ENCODE data around the gene PMVK. TPM values are rescaled to one million over a fixed set of nuclear protein-coding genes. Genes with fewer than 3 reads are reported as not detected.
A peak's percentile ranks its signal among the peaks of the same experiment; 100 is the strongest.
"Not testable (repeated sequence)": the region's sequence is repeated elsewhere in the genome, so short reads cannot be mapped to it uniquely, and the experiment has no call there.

The PMVK gene
- total and polyA plus RNA-seq, 2 donors (not counting 1 experiment from before 2014, with no cell fraction given): 10.1 to 25.1 TPM

DNA sequence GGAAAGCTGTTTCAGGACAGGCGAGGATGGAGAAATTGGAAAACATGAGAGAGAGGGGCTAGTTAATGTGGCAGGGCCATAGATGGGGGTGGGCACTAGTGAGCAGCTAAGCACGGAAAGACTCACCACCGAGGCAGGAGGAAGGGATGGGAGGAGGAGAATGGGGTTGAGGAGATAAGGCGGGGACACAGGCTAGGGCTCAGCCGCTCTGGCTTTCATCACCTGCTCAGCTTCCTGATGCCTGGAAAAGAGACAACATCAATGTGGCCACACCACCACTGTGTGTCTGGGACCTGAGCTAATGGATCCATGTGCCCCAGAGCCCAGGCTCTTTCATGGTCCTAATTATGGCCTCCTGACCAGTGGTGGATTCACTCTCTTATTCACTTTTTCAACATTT lies 27.6 kb downstream of the PMVK start:
- no peak for TF ChIP-seq EZH2 (IDR thresholded peaks at IDR 0.05; ENCODE audit: low read length, missing control alignments)
- TF ChIP-seq, protein P1, sequence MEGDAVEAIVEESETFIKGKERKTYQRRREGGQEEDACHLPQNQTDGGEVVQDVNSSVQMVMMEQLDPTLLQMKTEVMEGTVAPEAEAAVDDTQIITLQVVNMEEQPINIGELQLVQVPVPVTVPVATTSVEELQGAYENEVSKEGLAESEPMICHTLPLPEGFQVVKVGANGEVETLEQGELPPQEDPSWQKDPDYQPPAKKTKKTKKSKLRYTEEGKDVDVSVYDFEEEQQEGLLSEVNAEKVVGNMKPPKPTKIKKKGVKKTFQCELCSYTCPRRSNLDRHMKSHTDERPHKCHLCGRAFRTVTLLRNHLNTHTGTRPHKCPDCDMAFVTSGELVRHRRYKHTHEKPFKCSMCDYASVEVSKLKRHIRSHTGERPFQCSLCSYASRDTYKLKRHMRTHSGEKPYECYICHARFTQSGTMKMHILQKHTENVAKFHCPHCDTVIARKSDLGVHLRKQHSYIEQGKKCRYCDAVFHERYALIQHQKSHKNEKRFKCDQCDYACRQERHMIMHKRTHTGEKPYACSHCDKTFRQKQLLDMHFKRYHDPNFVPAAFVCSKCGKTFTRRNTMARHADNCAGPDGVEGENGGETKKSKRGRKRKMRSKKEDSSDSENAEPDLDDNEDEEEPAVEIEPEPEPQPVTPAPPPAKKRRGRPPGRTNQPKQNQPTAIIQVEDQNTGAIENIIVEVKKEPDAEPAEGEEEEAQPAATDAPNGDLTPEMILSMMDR (conservative IDR thresholded peaks at IDR 0.05 in 1 of 2, IDR thresholded peaks at IDR 0.05 in 1 of 2; ENCODE audit: low read depth in 1 of 2, low read length in 2 of 2): no peak
- no peak overlapping the region for H3K27ac ChIP-seq (ENCODE audit: insufficient read depth, low read length)
- H3K36me3 ChIP-seq (ENCODE audit: control insufficient read depth, insufficient read depth, low read length): no peaks in the 10 kb centered on the region
- H3K9ac ChIP-seq (ENCODE audit: insufficient read depth, low read length): no peak overlapping the region
- no peaks in the 10 kb centered on the region for H3K9me3 ChIP-seq (ENCODE audit: control insufficient read depth, insufficient read depth, low read depth, low read length)
- no peaks in the 10 kb centered on the region for H3K4me1 ChIP-seq (ENCODE audit: control insufficient read depth, extremely low read depth, insufficient read depth, low read length)
- DNase-seq (ENCODE audit: low read depth in 2 of 2): no peak
- no peak overlapping the region for H3K4me3 ChIP-seq (replicated peaks in 1 of 4; ENCODE audit: control extremely low read depth in 1 of 4, insufficient read depth in 1 of 4, low read depth in 3 of 4, low read length in 4 of 4)
- H4K20me1 ChIP-seq (ENCODE audit: control insufficient read depth, extremely low read depth, insufficient read depth, low read length): no peaks in the 10 kb centered on the region
- H3K79me2 ChIP-seq (ENCODE audit: control insufficient read depth, insufficient read depth, low read length): no peaks in the 10 kb centered on the region
- no peak overlapping the region for H2AFZ ChIP-seq (ENCODE audit: low read length)
- H3K27me3 ChIP-seq (ENCODE audit: control insufficient read depth, insufficient read depth, low read length): no peaks in the 10 kb centered on the region
- no peak overlapping the region for H3K4me2 ChIP-seq (ENCODE audit: extremely low read depth, insufficient read depth, low read length)

GRCh38 chr1:154908129-154908528 lies 28.4 kb downstream of the PMVK start:
- not testable (repeated sequence) for H3K27ac ChIP-seq (ENCODE audit: insufficient read depth, low read length); H3K9me3 ChIP-seq (ENCODE audit: control insufficient read depth, insufficient read depth, low read depth, low read length); H3K4me1 ChIP-seq (ENCODE audit: control insufficient read depth, extremely low read depth, insufficient read depth, low read length); H3K4me3 ChIP-seq (replicated peaks in 1 of 4; ENCODE audit: control extremely low read depth in 1 of 4, insufficient read depth in 1 of 4, low read depth in 3 of 4, low read length in 4 of 4); DNase-seq (ENCODE audit: low read depth in 2 of 2); H3K27me3 ChIP-seq (ENCODE audit: control insufficient read depth, insufficient read depth, low read length); H3K36me3 ChIP-seq (ENCODE audit: control insufficient read depth, insufficient read depth, low read length); H4K20me1 ChIP-seq (ENCODE audit: control insufficient read depth, extremely low read depth, insufficient read depth, low read length); H3K4me2 ChIP-seq (ENCODE audit: extremely low read depth, insufficient read depth, low read length); H3K79me2 ChIP-seq (ENCODE audit: control insufficient read depth, insufficient read depth, low read length); H2AFZ ChIP-seq (ENCODE audit: low read length); H3K9ac ChIP-seq (ENCODE audit: insufficient read depth, low read length)

- no peaks in the 10 kb centered on the region for H4K20me1 ChIP-seq (ENCODE audit: control insufficient read depth, extremely low read depth, insufficient read depth, low read length)
- H3K4me1 ChIP-seq (ENCODE audit: control insufficient read depth, extremely low read depth, insufficient read depth, low read length): no peaks in the 10 kb centered on the region
- no peaks in the 10 kb centered on the region for H3K27me3 ChIP-seq (ENCODE audit: control insufficient read depth, insufficient read depth, low read length)
- H3K79me2 ChIP-seq (ENCODE audit: control insufficient read depth, insufficient read depth, low read length): no peaks in the 10 kb centered on the region
- H3K9me3 ChIP-seq (ENCODE audit: control insufficient read depth, insufficient read depth, low read depth, low read length): no peaks in the 10 kb centered on the region
- no peak overlapping the region for H3K9ac ChIP-seq (ENCODE audit: insufficient read depth, low read length)
- H3K4me2 ChIP-seq (ENCODE audit: extremely low read depth, insufficient read depth, low read length): no peak overlapping the region
- TF ChIP-seq EZH2 (IDR thresholded peaks at IDR 0.05; ENCODE audit: low read length, missing control alignments): no peak
- TF ChIP-seq, protein P1 (conservative IDR thresholded peaks at IDR 0.05 in 1 of 2, IDR thresholded peaks at IDR 0.05 in 1 of 2; ENCODE audit: low read depth in 1 of 2, low read length in 2 of 2): peak; percentile 29 to 35
- DNase-seq (ENCODE audit: low read depth in 2 of 2): peak in 1 of 2 donors; percentile 4
- H3K36me3 ChIP-seq (ENCODE audit: control insufficient read depth, insufficient read depth, low read length): no peaks in the 10 kb centered on the region
- H2AFZ ChIP-seq (ENCODE audit: low read length): no peak overlapping the region
- H3K4me3 ChIP-seq (replicated peaks in 1 of 4; ENCODE audit: control extremely low read depth in 1 of 4, insufficient read depth in 1 of 4, low read depth in 3 of 4, low read length in 4 of 4): no peak overlapping the region
- H3K27ac ChIP-seq (ENCODE audit: insufficient read depth, low read length): no peak overlapping the region
Measured at GRCh38 chr1:154906621-154907081, 29.9 kb downstream of the PMVK start.
